ENCODE data around the gene UBE2Q1.

Gene UBE2Q1

GRCh38 chr1:154589780-154590179 is 31.3 kb upstream of the UBE2Q1 start:
- no peak overlapping the region for H3K4me3 ChIP-seq (ENCODE audit: control insufficient read depth, low read depth, low read length)
- no peak for TF ChIP-seq CTCF (IDR thresholded peaks at IDR 0.05; ENCODE audit: control insufficient read depth, insufficient read depth, low read depth, low read length, missing control alignments)
- DNase-seq (ENCODE audit: low read depth) = no peak

- H3K4me3 ChIP-seq (ENCODE audit: control insufficient read depth, low read depth, low read length) = no peak overlapping the region
- TF ChIP-seq CTCF (IDR thresholded peaks at IDR 0.05; ENCODE audit: control insufficient read depth, insufficient read depth, low read depth, low read length, missing control alignments) = no peak
Observed at GRCh38 chr1:154586641-154587040, 28.2 kb upstream of the UBE2Q1 start.

GRCh38 chr1:154586231-154586630 is 27.8 kb upstream of the UBE2Q1 start:
- no peak overlapping the region for H3K4me3 ChIP-seq (ENCODE audit: control insufficient read depth, low read depth, low read length)
- no peak for DNase-seq (ENCODE audit: low read depth)
- TF ChIP-seq CTCF (IDR thresholded peaks at IDR 0.05; ENCODE audit: control insufficient read depth, insufficient read depth, low read depth, low read length, missing control alignments) = no peak

More at GRCh38 chr1:154586641-154587040, 28.2 kb upstream of the UBE2Q1 start:
- DNase-seq (ENCODE audit: low read depth) = no peak

GRCh38 chr1:154584267-154584994 is 26.0 kb upstream of the UBE2Q1 start:
- no peak for DNase-seq (ENCODE audit: low read depth)
- H3K4me3 ChIP-seq (ENCODE audit: control insufficient read depth, low read depth, low read length) = no peak overlapping the region
- no peak for TF ChIP-seq CTCF (IDR thresholded peaks at IDR 0.05; ENCODE audit: control insufficient read depth, insufficient read depth, low read depth, low read length, missing control alignments)

GRCh38 chr1:154583773-154584172 is 25.3 kb upstream of the UBE2Q1 start:
- DNase-seq (ENCODE audit: low read depth) = no peak
- no peak overlapping the region for H3K4me3 ChIP-seq (ENCODE audit: control insufficient read depth, low read depth, low read length)
- TF ChIP-seq CTCF (IDR thresholded peaks at IDR 0.05; ENCODE audit: control insufficient read depth, insufficient read depth, low read depth, low read length, missing control alignments) = no peak

- H3K4me3 ChIP-seq (ENCODE audit: control insufficient read depth, low read depth, low read length) = no peak overlapping the region
- DNase-seq (ENCODE audit: low read depth) = no peak
- no peak for TF ChIP-seq CTCF (IDR thresholded peaks at IDR 0.05; ENCODE audit: control insufficient read depth, insufficient read depth, low read depth, low read length, missing control alignments)
Observed at GRCh38 chr1:154582885-154583284, 24.4 kb upstream of the UBE2Q1 start.
